ENCODE data around the gene DENND4C. TPM values are rescaled to one million over a fixed set of nuclear protein-coding genes. Genes with fewer than 3 reads are reported as not detected.

Gene DENND4C
- total RNA-seq, 2 donors from 2014 or later, result 52.7 to 58.0 TPM

DNA sequence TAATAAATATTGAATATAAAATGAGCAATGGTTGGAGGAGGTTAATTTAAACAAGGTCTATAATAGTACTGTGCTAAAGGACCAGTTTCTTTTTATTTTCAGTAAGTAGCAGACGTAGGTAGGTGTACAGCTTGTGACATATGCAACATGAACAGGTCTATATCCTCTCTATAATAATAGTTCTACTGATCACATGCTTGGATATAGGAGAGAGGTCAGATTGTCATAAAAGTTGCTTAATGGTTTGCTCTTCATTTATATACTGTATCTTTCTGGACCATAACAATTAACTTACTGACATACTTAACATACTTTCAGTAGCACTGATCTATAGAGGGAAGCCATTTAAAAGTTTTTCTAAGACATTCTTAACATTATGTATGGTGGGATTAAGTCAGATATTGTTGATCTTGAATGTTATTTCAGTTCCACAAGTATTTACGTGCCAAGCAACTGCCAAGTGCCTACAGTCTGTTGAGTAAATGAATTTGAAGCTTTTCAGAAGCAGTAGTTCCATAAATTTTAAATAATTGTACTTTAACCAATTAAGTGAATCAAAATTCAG lies 68.0 kb downstream of the DENND4C start:
- Histone ChIP-seq H3K4me3 (no peak overlapping the region), H3K9me3 (no peaks in the 10 kb centered on the region), H3K36me3 (replicated peaks in 1 of 2; ENCODE audit: insufficient read depth in 1 of 2, low read depth in 2 of 2) (peaks cover 0 to 10% of the 10 kb centered on the region in 2 donors), H3K27ac (no peak overlapping the region), H3K27me3 (no peaks in the 10 kb centered on the region), H3K4me1 (no peaks in the 10 kb centered on the region)
- intact Hi-C loops (cut with DNase I), result no loop called here
- ATAC-seq, result no peak
- 90 to 92% methylated on average over 2 of the region's 2 CpGs for WGBS, 2 donors
- TF ChIP-seq, protein P1, sequence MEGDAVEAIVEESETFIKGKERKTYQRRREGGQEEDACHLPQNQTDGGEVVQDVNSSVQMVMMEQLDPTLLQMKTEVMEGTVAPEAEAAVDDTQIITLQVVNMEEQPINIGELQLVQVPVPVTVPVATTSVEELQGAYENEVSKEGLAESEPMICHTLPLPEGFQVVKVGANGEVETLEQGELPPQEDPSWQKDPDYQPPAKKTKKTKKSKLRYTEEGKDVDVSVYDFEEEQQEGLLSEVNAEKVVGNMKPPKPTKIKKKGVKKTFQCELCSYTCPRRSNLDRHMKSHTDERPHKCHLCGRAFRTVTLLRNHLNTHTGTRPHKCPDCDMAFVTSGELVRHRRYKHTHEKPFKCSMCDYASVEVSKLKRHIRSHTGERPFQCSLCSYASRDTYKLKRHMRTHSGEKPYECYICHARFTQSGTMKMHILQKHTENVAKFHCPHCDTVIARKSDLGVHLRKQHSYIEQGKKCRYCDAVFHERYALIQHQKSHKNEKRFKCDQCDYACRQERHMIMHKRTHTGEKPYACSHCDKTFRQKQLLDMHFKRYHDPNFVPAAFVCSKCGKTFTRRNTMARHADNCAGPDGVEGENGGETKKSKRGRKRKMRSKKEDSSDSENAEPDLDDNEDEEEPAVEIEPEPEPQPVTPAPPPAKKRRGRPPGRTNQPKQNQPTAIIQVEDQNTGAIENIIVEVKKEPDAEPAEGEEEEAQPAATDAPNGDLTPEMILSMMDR (IDR thresholded peaks at IDR 0.05), result no peak
- TF ChIP-seq POLR2A (IDR thresholded peaks at IDR 0.05), result no peak
- DNase-seq, result no peak

DNA sequence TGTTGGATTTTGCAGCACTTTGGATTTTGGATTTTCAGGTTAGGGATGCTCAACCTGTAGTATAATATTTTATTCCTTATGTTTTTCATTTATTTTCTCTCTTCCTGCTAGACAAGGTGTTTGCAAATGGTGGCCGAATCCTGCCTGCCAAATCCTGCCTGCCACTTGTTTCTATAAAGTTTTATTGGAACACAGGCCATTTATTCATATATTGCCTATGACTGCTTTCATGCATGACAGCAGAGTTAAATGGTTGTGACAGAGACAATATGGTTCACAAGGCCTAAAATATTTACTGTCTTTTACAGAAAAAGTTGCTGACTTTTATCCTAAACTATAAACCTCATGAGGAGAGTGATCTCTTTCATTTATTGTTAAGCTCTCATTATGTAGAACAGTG lies 72.7 kb downstream of the DENND4C start:
- no peak overlapping the region for H3K27ac ChIP-seq
- no peak for ATAC-seq
- no peaks in the 10 kb centered on the region for H3K9me3 ChIP-seq
- no peak for DNase-seq
- TF ChIP-seq, protein P1 (IDR thresholded peaks at IDR 0.05), result no peak
- TF ChIP-seq POLR2A (IDR thresholded peaks at IDR 0.05), result no peak
- 85 to 100% methylated on average over 1 of the region's 1 CpG for WGBS, 2 donors
- H3K4me1 ChIP-seq, result no peaks in the 10 kb centered on the region
- no peak overlapping the region for H3K4me3 ChIP-seq
- no peaks in the 10 kb centered on the region for H3K27me3 ChIP-seq
- intact Hi-C loops (cut with DNase I), result no loop called here
- peaks cover 0 to 10% of the 10 kb centered on the region in 2 donors for H3K36me3 ChIP-seq (replicated peaks in 1 of 2; ENCODE audit: insufficient read depth in 1 of 2, low read depth in 2 of 2)

DNA sequence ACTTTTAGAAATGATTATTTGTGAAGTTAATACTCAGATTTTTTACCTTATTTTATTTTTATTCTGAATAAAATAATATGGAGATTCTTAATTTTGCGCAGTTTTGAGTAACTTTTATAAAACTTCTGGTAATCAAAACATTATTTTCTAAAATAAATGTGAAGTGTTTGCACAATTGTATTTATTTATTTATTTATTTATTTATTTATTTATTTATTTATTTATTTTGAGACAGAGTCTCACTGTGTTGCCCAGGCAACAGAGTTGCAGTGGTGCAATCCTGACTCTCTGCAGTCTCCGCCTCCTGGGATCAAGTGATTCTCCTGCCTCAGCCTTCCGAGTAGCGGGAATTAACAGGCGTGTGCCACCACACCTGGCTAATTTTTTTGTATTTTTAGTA lies 76.1 kb downstream of the DENND4C start:
- ATAC-seq (no peak), DNase-seq (no peak)
- Histone ChIP-seq H3K9me3 (no peaks in the 10 kb centered on the region), H3K27me3 (no peaks in the 10 kb centered on the region), H3K4me3 (no peak overlapping the region), H3K36me3 (replicated peaks in 1 of 2; ENCODE audit: insufficient read depth in 1 of 2, low read depth in 2 of 2) (peaks cover 0 to 6% of the 10 kb centered on the region in 2 donors), H3K4me1 (no peaks in the 10 kb centered on the region), H3K27ac (no peak overlapping the region)
- intact Hi-C loops (cut with DNase I), result no loop called here
- TF ChIP-seq POLR2A (IDR thresholded peaks at IDR 0.05), result no peak
- TF ChIP-seq, protein P1 (IDR thresholded peaks at IDR 0.05), result no peak
- 96 to 100% methylated on average over 5 of the region's 5 CpGs for WGBS, 2 donors

DNA sequence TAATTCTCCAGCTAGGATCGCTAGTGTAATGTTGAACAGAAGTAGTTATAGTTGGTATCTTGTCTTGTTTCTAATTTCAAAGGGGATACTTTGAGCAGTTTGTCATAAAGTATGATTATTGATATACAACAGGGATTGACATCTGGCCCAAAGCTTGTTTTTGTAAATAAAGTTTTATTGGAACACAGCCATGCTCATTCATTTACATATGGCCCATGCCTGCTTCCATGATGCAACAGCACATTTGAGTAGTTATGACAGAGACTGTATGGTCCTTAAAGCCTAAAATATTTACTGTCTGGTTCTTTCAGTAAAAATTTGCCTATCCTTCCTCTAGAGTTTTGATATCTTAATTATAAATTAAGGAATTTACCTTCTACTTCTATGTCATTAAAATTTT lies 79.8 kb downstream of the DENND4C start:
- intact Hi-C loops (cut with DNase I), result no loop called here
- H3K4me3 ChIP-seq, result no peak overlapping the region
- H3K36me3 ChIP-seq (replicated peaks in 1 of 2; ENCODE audit: insufficient read depth in 1 of 2, low read depth in 2 of 2), result peaks cover 0 to under 1% of the 10 kb centered on the region in 2 donors
- H3K27me3 ChIP-seq, result no peaks in the 10 kb centered on the region
- TF ChIP-seq, protein P1 (IDR thresholded peaks at IDR 0.05), result no peak
- no peak for TF ChIP-seq POLR2A (IDR thresholded peaks at IDR 0.05)
- DNase-seq (no peak), ATAC-seq (no peak)
- no peaks in the 10 kb centered on the region for H3K4me1 ChIP-seq
- 88 to 100% methylated on average over 1 of the region's 1 CpG for WGBS, 2 donors
- no peak overlapping the region for H3K27ac ChIP-seq
- H3K9me3 ChIP-seq, result no peaks in the 10 kb centered on the region

DNA sequence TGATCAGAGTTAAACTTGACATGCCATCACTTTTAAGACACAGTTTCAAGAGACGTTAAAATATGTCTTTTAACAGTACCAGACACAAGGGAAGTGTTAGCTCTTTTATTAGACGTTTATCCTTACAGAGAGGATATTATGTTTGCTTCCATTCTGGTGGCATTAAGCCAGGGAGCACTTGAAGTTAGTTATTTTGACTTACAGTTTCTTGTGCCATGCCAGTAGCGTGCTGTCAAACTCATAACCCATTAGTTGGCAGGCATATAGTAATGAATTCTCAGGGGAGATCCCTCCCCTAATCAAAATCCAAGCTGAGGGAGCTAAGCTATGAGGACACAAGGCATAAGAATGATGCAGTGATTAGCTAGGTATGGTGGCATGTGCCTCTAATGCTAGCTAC lies 83.1 kb downstream of the DENND4C start:
- WGBS, 2 donors, result 73 to 75% methylated on average over 3 of the region's 3 CpGs
- no peak for ATAC-seq
- TF ChIP-seq, protein P1 (IDR thresholded peaks at IDR 0.05), result no peak
- TF ChIP-seq POLR2A (IDR thresholded peaks at IDR 0.05), result no peak
- intact Hi-C loops (cut with DNase I), result no loop called here
- Histone ChIP-seq H3K36me3 (replicated peaks in 1 of 2; ENCODE audit: insufficient read depth in 1 of 2, low read depth in 2 of 2) (peaks cover 0 to 5% of the 10 kb centered on the region in 2 donors), H3K27ac (no peak overlapping the region), H3K9me3 (no peaks in the 10 kb centered on the region), H3K27me3 (no peaks in the 10 kb centered on the region), H3K4me1 (no peaks in the 10 kb centered on the region), H3K4me3 (no peak overlapping the region)
- DNase-seq, result no peak

Data from body of pancreas (tissue), 4 donors.